B cell (primary cell): ENCODE measurements around the gene MBD3. TPM values are rescaled to one million over a fixed set of nuclear protein-coding genes. Genes with fewer than 3 reads are reported as not detected.

Experiments
- ATAC-seq: fragments of 200-7000 bp; cut with Tn5 transposase; one replicate; pipeline ENCODE4 v1.10.0; 2021; ENCODE audit warnings: low read depth, mild to moderate bottlenecking, moderate number of reproducible peaks, moderate library complexity
- CTCF ChIA-PET: fragments of 350-600 bp; sonication (Branson Sonifier 250); formaldehyde crosslinking; loops from one replicate; lab custom pipeline; 2021; ENCODE audit warnings: antibody characterized with exemption, inconsistent platforms; lab: Charles Lee
- POLR2A ChIA-PET: fragments of 350-600 bp; sonication (Branson Sonifier 250); formaldehyde crosslinking; loops from one replicate; lab custom pipeline; 2021; ENCODE audit warnings: antibody characterized with exemption; lab: Charles Lee
- DNase-seq: peaks from one replicate; pipeline ENCODE4 v3.0.0; 2013
- H2AFZ ChIP-seq: 2 replicates; pipeline ENCODE4 v1.6.1; 2012; ENCODE audit warnings: mild to moderate bottlenecking, low read depth, low read length; ENCODE audit not compliant: insufficient read depth, poor library complexity, severe bottlenecking
- H3K27ac ChIP-seq, 2 donors: 1 replicate in 1 of 2; 2 replicates in 1 of 2; pipeline ENCODE4 v1.5.1; 2012 to 2013; ENCODE audit warnings: low read length in 2 of 2, mild to moderate bottlenecking in 2 of 2, moderate library complexity in 1 of 2
- H3K27me3 ChIP-seq, 4 experiments: fragments of 200-600 bp in 1 of 4; sonication (generic) in 1 of 4; replicated peaks in 1 of 4; 1 replicate in 2 of 4; 2 replicates in 2 of 4; pipeline versions ENCODE4 v1.6.1 to v1.7.0; 2013 to 2016; ENCODE audit warnings: low read length in 3 of 4, mild to moderate bottlenecking in 2 of 4, mixed read lengths in 1 of 4, moderate library complexity in 1 of 4; ENCODE audit not compliant: insufficient read depth in 4 of 4, control insufficient read depth in 3 of 4; ENCODE audit errors: control extremely low read depth in 1 of 4
- H3K36me3 ChIP-seq, 2 experiments: replicated peaks in 1 of 2; 1 replicate in 1 of 2; 2 replicates in 1 of 2; pipeline versions ENCODE4 v1.6.1 to v1.7.1; 2013; ENCODE audit warnings: low read length in 1 of 2; ENCODE audit not compliant: insufficient read depth in 2 of 2, control insufficient read depth in 1 of 2; ENCODE audit errors: control extremely low read depth in 1 of 2, extremely low read depth in 1 of 2
- H3K4me1 ChIP-seq, 2 donors: fragments of 200-600 bp in 1 of 2; sonication (generic) in 1 of 2; 1 replicate in 1 of 2; 2 replicates in 1 of 2; pipeline versions ENCODE4 v1.5.1 to v1.6.1; 2013 to 2017; ENCODE audit warnings: low read length in 2 of 2; ENCODE audit not compliant: control insufficient read depth in 2 of 2, insufficient read depth in 2 of 2
- H3K4me2 ChIP-seq: replicated peaks from 2 replicates; pipeline ENCODE3; 2012; ENCODE audit warnings: mild to moderate bottlenecking, low read depth, low read length; ENCODE audit not compliant: poor library complexity, severe bottlenecking
- H3K4me3 ChIP-seq, 5 experiments: fragments of 200-600 bp in 1 of 5; sonication (generic) in 1 of 5; 1 replicate in 3 of 5; 2 replicates in 2 of 5; pipeline versions ENCODE4 v1.5.1 to v1.7.0; 2011 to 2016; ENCODE audit warnings: low read length in 4 of 5, mild to moderate bottlenecking in 4 of 5, low read depth in 2 of 5, control low read depth in 1 of 5, moderate library complexity in 1 of 5; ENCODE audit not compliant: insufficient read depth in 1 of 5; ENCODE audit errors: control extremely low read depth in 1 of 5, extremely low read depth in 1 of 5
- H3K79me2 ChIP-seq: fragments of 200-600 bp; sonication (generic); one replicate; pipeline ENCODE4 v1.6.0; 2016; ENCODE audit warnings: low read length; ENCODE audit not compliant: control insufficient read depth, insufficient read depth
- H3K9ac ChIP-seq: fragments of 200-600 bp; sonication (generic); 2 replicates; pipeline ENCODE4 v1.6.1; 2017; ENCODE audit warnings: mild to moderate bottlenecking, low read length, moderate library complexity
- H3K9me3 ChIP-seq, 3 donors: one replicate each; pipeline versions ENCODE4 v1.6.1 to v1.7.1; 2013; ENCODE audit warnings: low read length in 2 of 3; ENCODE audit not compliant: control insufficient read depth in 2 of 3, insufficient read depth in 1 of 3; ENCODE audit errors: control extremely low read depth in 1 of 3
- H4K20me1 ChIP-seq: 2 replicates; pipeline ENCODE4 v1.6.0; 2012; ENCODE audit warnings: mild to moderate bottlenecking, low read length; ENCODE audit not compliant: insufficient read depth, control insufficient read depth, poor library complexity, severe bottlenecking
- H3K27ac Mint-ChIP-seq: one replicate; pipeline ENCODE4 v1.8.0; 2021; ENCODE audit warnings: mixed read lengths
- H3K27me3 Mint-ChIP-seq: one replicate; pipeline ENCODE4 v1.8.0; 2021; ENCODE audit warnings: mixed read lengths
- H3K4me1 Mint-ChIP-seq: one replicate; pipeline ENCODE4 v1.8.0; 2021; ENCODE audit warnings: mixed read lengths
- H3K4me3 Mint-ChIP-seq: one replicate; pipeline ENCODE4 v1.8.0; 2021; ENCODE audit warnings: mixed read lengths
- H3K9me3 Mint-ChIP-seq: one replicate; pipeline ENCODE4 v1.8.0; 2022; ENCODE audit warnings: mixed read lengths; ENCODE audit not compliant: insufficient read depth
- EZH2 ChIP-seq: IDR thresholded peaks from 2 replicates; pipeline ENCODE4 v1.6.1; 2012; ENCODE audit warnings: borderline replicate concordance, low read depth, mild to moderate bottlenecking, moderate library complexity, low read length; ENCODE audit not compliant: insufficient read depth, poor library complexity, severe bottlenecking
- WGBS: methylation state at CpG from one replicate; pipeline ENCODE4 v1.1.5; 2013; ENCODE audit warnings: missing lambda C conversion rate; ENCODE audit not compliant: insufficient coverage; 5-methylcytosine and 5-hydroxymethylcytosine counted together
- intact Hi-C: fragments of 100-400 bp; cut with micrococcal nuclease; formaldehyde crosslinking; loops from one replicate; pipeline ENCODE4 v1.10.0; 2022
- polyA plus RNA-seq: library from polyadenylated mRNA; depleted of rRNA; stranded (reverse); fragments of >200 nt; gene quantifications from 2 replicates; pipeline ENCODE4 v1.2.3, GENCODE V29; 2012
- total RNA-seq, 2 donors: library from RNA; stranded (reverse); fragments of 120-200 nt in 1 of 2; gene quantifications; 1 replicate in 1 of 2; 2 replicates in 1 of 2; pipeline versions ENCODE4 v1.2.3 to v1.2.4, GENCODE V29; 2013 to 2022
- TF ChIP-seq, protein P1 (sequence below): fragments of 200-600 bp; IDR thresholded peaks from one replicate; pipeline ENCODE4 v1.8.0; 2022; ENCODE audit warnings: antibody characterized with exemption, mild to moderate bottlenecking

Gene MBD3
- total and polyA plus RNA-seq, 2 donors (not counting 1 experiment from before 2014, with no cell fraction given) = 48.1 to 84.6 TPM

DNA sequence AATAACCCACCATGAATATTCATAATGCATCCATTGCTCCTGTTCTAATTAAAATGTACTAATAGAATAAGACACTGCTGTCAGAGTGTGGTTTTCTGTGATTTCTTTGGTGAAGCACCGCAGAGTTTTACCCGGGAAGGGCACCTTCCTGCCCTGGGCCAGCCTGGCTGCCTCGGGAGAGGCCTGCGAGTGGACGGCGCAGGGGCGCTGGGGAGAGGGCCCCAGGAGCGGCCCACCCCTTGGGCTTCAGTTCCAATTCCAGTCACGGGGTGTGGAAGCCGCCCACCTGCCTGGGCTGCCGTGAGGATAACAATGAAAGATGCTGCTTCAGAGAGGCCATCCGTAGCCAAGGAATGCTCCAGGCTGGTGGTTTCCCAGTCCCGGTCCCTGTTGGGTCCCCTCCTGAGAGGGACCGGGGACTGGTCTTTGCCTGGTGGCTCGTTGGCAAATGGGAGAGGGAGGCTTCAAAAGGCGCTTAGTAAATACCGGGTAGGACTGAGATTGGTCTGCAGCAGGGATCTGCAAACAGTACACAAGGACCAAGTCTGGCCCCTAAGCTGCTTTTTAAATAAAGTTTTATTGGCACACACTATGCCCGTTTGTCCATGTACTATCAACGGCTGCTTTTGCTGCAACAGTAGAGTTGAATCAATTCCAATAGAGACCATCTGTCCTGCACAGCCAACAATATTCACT, 41.7 kb upstream of the MBD3 start:
- no peak overlapping the region for H3K4me2 ChIP-seq
- 94% methylated on average over 18 of the region's 19 CpGs for WGBS
- no peak overlapping the region for H3K4me3 ChIP-seq
- ATAC-seq (no peak), DNase-seq (no peak)
- no peak overlapping the region for H3K27ac ChIP-seq
- no peaks in the 10 kb centered on the region for H3K27me3 Mint-ChIP-seq
- H3K27ac Mint-ChIP-seq = no peak overlapping the region
- H3K9me3 ChIP-seq = peaks cover 0 to 6% (median 0%) of the 10 kb centered on the region in 3 donors
- ChIA-PET POLR2A (interaction anchor here (0.6 kb wide), 1 partner anchor 24 kb away, joined by 4 read pairs; no protein-coding TSS in a partner anchor), CTCF (interaction anchor here (0.9 to 1.0 kb wide), 2 partner anchors 9 to 36 kb away, joined by 3 read pairs; no protein-coding TSS in a partner anchor)
- no peak overlapping the region for H3K4me3 Mint-ChIP-seq
- H4K20me1 ChIP-seq = peaks cover 100% of the 10 kb centered on the region
- H3K9ac ChIP-seq = no peak overlapping the region
- H2AFZ ChIP-seq = no peak overlapping the region
- H3K36me3 ChIP-seq = peaks cover 1 to 89% of the 10 kb centered on the region in 2 experiments
- peaks cover 96% of the 10 kb centered on the region for H3K79me2 ChIP-seq
- H3K27me3 ChIP-seq = no peaks in the 10 kb centered on the region
- peaks cover 7% of the 10 kb centered on the region for H3K4me1 Mint-ChIP-seq
- TF ChIP-seq, protein P1, sequence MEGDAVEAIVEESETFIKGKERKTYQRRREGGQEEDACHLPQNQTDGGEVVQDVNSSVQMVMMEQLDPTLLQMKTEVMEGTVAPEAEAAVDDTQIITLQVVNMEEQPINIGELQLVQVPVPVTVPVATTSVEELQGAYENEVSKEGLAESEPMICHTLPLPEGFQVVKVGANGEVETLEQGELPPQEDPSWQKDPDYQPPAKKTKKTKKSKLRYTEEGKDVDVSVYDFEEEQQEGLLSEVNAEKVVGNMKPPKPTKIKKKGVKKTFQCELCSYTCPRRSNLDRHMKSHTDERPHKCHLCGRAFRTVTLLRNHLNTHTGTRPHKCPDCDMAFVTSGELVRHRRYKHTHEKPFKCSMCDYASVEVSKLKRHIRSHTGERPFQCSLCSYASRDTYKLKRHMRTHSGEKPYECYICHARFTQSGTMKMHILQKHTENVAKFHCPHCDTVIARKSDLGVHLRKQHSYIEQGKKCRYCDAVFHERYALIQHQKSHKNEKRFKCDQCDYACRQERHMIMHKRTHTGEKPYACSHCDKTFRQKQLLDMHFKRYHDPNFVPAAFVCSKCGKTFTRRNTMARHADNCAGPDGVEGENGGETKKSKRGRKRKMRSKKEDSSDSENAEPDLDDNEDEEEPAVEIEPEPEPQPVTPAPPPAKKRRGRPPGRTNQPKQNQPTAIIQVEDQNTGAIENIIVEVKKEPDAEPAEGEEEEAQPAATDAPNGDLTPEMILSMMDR = no peak
- no peak for TF ChIP-seq EZH2
- no peaks in the 10 kb centered on the region for H3K9me3 Mint-ChIP-seq
- intact Hi-C loops = no loop called here
- no peaks in the 10 kb centered on the region for H3K4me1 ChIP-seq

- no peak overlapping the region for H3K4me3 Mint-ChIP-seq
- peaks cover 91% of the 10 kb centered on the region for H3K79me2 ChIP-seq
- H3K27me3 Mint-ChIP-seq = no peaks in the 10 kb centered on the region
These were observed 40.7 kb upstream of the MBD3 start for GRCh38 chr19:1633269-1633826.

More at GRCh38 chr19:1633269-1633826, 40.7 kb upstream of the MBD3 start:
- H3K4me1 ChIP-seq = no peaks in the 10 kb centered on the region
- Mint-ChIP-seq H3K4me1 (peaks cover 3% of the 10 kb centered on the region), H3K9me3 (no peaks in the 10 kb centered on the region), H3K27ac (no peak overlapping the region)
- intact Hi-C loops = no loop called here
- POLR2A ChIA-PET = no interaction called here
- DNase-seq (no peak), ATAC-seq (no peak)
- H4K20me1 ChIP-seq = peaks cover 96% of the 10 kb centered on the region
- no peak overlapping the region for H2AFZ ChIP-seq
- peaks cover 0 to 6% (median 0%) of the 10 kb centered on the region in 3 donors for H3K9me3 ChIP-seq
- 97% methylated on average over 3 of the region's 11 CpGs for WGBS
- H3K9ac ChIP-seq = no peak overlapping the region
- CTCF ChIA-PET = interaction anchor here (1.4 kb wide), 1 partner anchor 39 kb away, joined by 3 read pairs; no protein-coding TSS in a partner anchor
- no peak for TF ChIP-seq EZH2
- TF ChIP-seq, protein P1 = no peak
- H3K4me3 ChIP-seq = no peak overlapping the region
- H3K27ac ChIP-seq = no peak overlapping the region
- no peak overlapping the region for H3K4me2 ChIP-seq
- H3K27me3 ChIP-seq = no peaks in the 10 kb centered on the region
- H3K36me3 ChIP-seq = peaks cover under 1 to 84% of the 10 kb centered on the region in 2 experiments
